GM12892 (cell line): ENCODE measurements around the gene SDK1.

Experiments
- DNase-seq: peaks from one replicate; pipeline ENCODE4 v3.0.0; 2011; ENCODE audit not compliant: insufficient read length
- FAIRE-seq: peaks from 2 replicates; lab custom pipeline; 2011; peaks lifted over from hg19 to GRCh38; lab: Jason Lieb, UNC
- POLR2A ChIP-seq: IDR thresholded peaks from 2 replicates; pipeline ENCODE4 v1.6.1; 2011; ENCODE audit warnings: low read depth, low read length, control low read depth
- POLR2AphosphoS5 ChIP-seq: IDR thresholded peaks from 2 replicates; pipeline ENCODE4 v1.6.1; 2011; ENCODE audit warnings: low read depth, low read length, control low read depth
- TAF1 ChIP-seq: IDR thresholded peaks from 2 replicates; pipeline ENCODE4 v1.6.1; 2011; ENCODE audit warnings: low read depth, mild to moderate bottlenecking, control low read depth, low read length, borderline replicate concordance

SDK1 gene

GRCh38 chr7:4178916-4179687 is 878.0 kb downstream of the SDK1 start:
- no peak for FAIRE-seq

GRCh38 chr7:4179688-4180380 is 878.8 kb downstream of the SDK1 start:
- TF ChIP-seq POLR2A (no peak), TAF1 (no peak), POLR2AphosphoS5 (no peak)
- no peak for DNase-seq
- FAIRE-seq: no peak

More at GRCh38 chr7:4178916-4179687, 878.0 kb downstream of the SDK1 start:
- no peak for TF ChIP-seq TAF1
- TF ChIP-seq POLR2A: no peak
- TF ChIP-seq POLR2AphosphoS5: no peak
- DNase-seq: no peak

GRCh38 chr7:4181446-4181845 is 880.4 kb downstream of the SDK1 start:
- no peak for TF ChIP-seq POLR2AphosphoS5
- no peak for TF ChIP-seq POLR2A
- TF ChIP-seq TAF1: no peak
- FAIRE-seq (no peak), DNase-seq (no peak)

- TF ChIP-seq POLR2A (no peak), POLR2AphosphoS5 (no peak), TAF1 (no peak)
- FAIRE-seq: no peak
- DNase-seq: no peak
Measured at GRCh38 chr7:4182605-4183300, 881.7 kb downstream of the SDK1 start.

GRCh38 chr7:4184653-4185052 is 883.6 kb downstream of the SDK1 start:
- TF ChIP-seq POLR2AphosphoS5 (no peak), POLR2A (no peak), TAF1 (no peak)
- no peak for FAIRE-seq
- DNase-seq: no peak

GRCh38 chr7:4185136-4185535 is 884.1 kb downstream of the SDK1 start:
- FAIRE-seq (no peak), DNase-seq (no peak)
- TF ChIP-seq TAF1 (no peak), POLR2AphosphoS5 (no peak), POLR2A (no peak)

GRCh38 chr7:4185721-4186512 is 884.9 kb downstream of the SDK1 start:
- FAIRE-seq (no peak), DNase-seq (no peak)

GRCh38 chr7:4186513-4186780 is 885.4 kb downstream of the SDK1 start:
- no peak for DNase-seq
- no peak for FAIRE-seq
- TF ChIP-seq POLR2AphosphoS5 (no peak), POLR2A (no peak), TAF1 (no peak)

More at GRCh38 chr7:4185721-4186512, 884.9 kb downstream of the SDK1 start:
- TF ChIP-seq TAF1 (no peak), POLR2AphosphoS5 (no peak), POLR2A (no peak)

- FAIRE-seq (no peak), DNase-seq (no peak)
- TF ChIP-seq TAF1 (no peak), POLR2AphosphoS5 (no peak), POLR2A (no peak)
Measured at GRCh38 chr7:4188651-4189050, 887.6 kb downstream of the SDK1 start.

- DNase-seq (no peak), FAIRE-seq (no peak)
- no peak for TF ChIP-seq POLR2A
- no peak for TF ChIP-seq TAF1
- TF ChIP-seq POLR2AphosphoS5: no peak
Measured at GRCh38 chr7:4189131-4189570, 888.1 kb downstream of the SDK1 start.

- DNase-seq: no peak
- no peak for FAIRE-seq
- TF ChIP-seq POLR2A (no peak), TAF1 (no peak), POLR2AphosphoS5 (no peak)
Measured at GRCh38 chr7:4190010-4190981, 889.2 kb downstream of the SDK1 start.
